ENCODE results near the gene C1orf56. TPM values are rescaled to one million over a fixed set of nuclear protein-coding genes. Genes with fewer than 3 reads are reported as not detected.
"Not testable (repeated sequence)": the region's sequence is repeated elsewhere in the genome, so short reads cannot be mapped to it uniquely, and the experiment has no call there.

Gene C1orf56
- total and polyA plus RNA-seq, 11 donors: 6.3 to 14.2 (median 7.8) TPM

DNA sequence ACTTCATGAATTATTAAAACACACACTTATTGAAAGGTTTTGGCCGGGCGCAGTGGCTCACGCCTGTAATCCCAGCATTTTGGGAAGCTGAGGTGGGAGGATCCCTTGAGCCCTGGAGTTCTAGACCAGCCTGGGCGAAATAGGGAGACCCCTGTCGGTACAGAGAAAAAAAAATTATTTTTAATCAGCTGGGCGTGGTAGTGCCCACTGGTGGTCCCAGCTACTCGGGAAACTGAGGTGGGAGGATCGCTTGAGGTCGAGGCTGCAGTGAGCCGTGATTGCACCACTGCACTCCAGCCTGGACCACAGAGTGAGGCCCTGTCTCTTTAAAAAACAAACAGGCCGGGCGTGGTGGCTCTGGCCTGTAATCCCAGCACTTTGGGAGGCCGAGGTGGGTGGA, 24.7 kb downstream of the C1orf56 start:
- 83 to 86% (median 84%) methylated on average over 13 of the region's 13 CpGs for WGBS, 4 donors
- H3K4me3 ChIP-seq: no peak overlapping the region

DNA sequence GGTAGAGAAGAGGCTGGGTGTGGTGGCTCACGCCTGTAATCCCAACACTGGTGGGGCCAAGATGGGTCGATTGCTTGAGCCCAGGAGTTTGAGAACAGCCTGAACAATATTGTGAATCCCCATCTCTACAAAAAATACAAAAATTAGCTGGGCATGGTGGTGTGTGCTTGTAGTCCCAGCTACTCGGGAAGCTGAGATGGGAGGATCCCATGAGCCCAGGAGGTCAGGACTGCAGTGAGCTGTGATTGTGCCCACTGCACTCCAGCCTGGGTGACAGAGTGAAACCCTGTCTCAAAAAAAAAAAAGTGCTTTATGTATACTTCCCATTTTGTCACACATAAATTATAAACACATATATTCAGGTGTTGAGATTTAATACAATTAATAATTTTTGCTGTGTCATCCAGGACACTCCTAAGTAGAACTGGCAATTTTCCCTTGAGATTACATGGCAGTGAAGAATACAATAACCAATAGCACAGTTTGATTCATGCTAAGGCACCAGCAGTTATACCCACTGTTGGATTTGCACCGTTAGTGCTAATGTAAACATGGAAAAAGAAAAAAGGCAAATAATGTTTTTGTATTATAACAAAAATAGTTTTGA, 38.5 kb downstream of the C1orf56 start:
- 77 to 89% (median 80%) methylated on average over 4 of the region's 4 CpGs for WGBS, 4 donors
- TF ChIP-seq, protein P1, sequence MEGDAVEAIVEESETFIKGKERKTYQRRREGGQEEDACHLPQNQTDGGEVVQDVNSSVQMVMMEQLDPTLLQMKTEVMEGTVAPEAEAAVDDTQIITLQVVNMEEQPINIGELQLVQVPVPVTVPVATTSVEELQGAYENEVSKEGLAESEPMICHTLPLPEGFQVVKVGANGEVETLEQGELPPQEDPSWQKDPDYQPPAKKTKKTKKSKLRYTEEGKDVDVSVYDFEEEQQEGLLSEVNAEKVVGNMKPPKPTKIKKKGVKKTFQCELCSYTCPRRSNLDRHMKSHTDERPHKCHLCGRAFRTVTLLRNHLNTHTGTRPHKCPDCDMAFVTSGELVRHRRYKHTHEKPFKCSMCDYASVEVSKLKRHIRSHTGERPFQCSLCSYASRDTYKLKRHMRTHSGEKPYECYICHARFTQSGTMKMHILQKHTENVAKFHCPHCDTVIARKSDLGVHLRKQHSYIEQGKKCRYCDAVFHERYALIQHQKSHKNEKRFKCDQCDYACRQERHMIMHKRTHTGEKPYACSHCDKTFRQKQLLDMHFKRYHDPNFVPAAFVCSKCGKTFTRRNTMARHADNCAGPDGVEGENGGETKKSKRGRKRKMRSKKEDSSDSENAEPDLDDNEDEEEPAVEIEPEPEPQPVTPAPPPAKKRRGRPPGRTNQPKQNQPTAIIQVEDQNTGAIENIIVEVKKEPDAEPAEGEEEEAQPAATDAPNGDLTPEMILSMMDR (IDR thresholded peaks at IDR 0.05): no peak
- intact Hi-C loops (cut with DNase I): no loop called here
- DNase-seq (no peak), ATAC-seq (no peak)
- Histone ChIP-seq H3K4me3 (no peak overlapping the region), H3K27me3 (no peaks in the 10 kb centered on the region), H3K9me3 (no peaks in the 10 kb centered on the region), H3K4me1 (peaks cover 0 to 3% (median 0%) of the 10 kb centered on the region in 12 donors), H3K27ac (no peak overlapping the region), H3K36me3 (peaks cover 0 to 29% (median 0%) of the 10 kb centered on the region in 9 donors)

More for the DNA sequence above, 24.7 kb downstream of the C1orf56 start:
- Histone ChIP-seq H3K36me3 (peaks cover 0 to 27% (median 7%) of the 10 kb centered on the region in 9 donors), H3K4me1 (peaks cover 0 to 23% (median 10%) of the 10 kb centered on the region in 12 donors), H3K27me3 (no peaks in the 10 kb centered on the region), H3K9me3 (no peaks in the 10 kb centered on the region), H3K27ac (peak overlapping the region in 8 of 12 donors; percentile 17 to 100 (median 99))
- ATAC-seq: no peak
- no peak for DNase-seq
- intact Hi-C loops (cut with DNase I): loop anchor here in 2 of 10 donors (5.0 kb wide), 2 partner anchors 50 to 65 kb away; partner anchors contain the start of genes MINDY1 (in 1 of the 2) and PRUNE1 (in 1 of the 2)
- TF ChIP-seq, protein P1 (IDR thresholded peaks at IDR 0.05): peak in 2 of 12 donors; percentile 1 to 10
- no peak for TF ChIP-seq POLR2A (IDR thresholded peaks at IDR 0.05)

DNA sequence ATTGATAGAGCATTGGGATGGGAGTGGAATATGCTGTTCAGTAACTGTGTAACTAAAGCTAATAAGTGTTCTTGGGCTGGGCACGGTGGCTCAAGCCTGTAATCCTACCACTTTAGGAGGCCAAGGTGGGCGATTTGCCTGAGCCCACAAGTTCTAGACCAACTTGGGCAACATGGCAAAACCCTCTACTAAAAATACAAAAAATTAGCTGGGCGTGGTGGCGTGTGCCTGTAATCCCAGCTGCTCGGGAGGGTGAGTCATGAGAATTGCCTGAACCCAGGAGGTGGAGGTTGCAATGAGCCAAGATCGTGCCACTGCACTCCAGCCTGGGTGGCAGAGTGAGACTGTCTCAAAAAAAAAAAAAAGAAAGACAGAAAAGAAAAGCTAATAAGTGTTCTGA, 49.9 kb downstream of the C1orf56 start:
- ATAC-seq: not testable (repeated sequence)

DNA sequence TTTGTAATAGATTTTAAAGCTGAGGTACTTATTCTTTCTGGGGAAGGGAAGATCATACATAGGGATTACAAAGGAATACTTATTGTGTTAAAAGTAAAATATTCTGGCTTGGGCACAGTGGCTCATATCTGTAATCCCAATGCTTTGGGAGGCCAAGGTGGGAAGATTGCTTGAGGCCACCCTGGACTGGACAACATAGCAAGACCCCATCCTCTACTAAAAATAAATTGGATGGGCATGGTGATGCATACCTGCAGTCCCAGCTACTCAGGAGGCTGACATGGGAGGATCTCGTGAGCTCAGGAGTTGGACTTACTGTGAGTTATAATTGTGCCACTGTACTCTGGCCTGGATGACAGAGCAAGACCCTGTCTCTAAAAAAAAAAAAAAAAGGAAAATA, 50.6 kb downstream of the C1orf56 start:
- intact Hi-C loops (cut with DNase I): loop anchor here in 4 of 10 donors (2.0 to 10.0 kb wide), 3 partner anchors 59 to 157 kb away; partner anchors contain the start of genes PSMD4 (in 2 of the 4) and TNFAIP8L2 (in 2 of the 4)
- no peaks in the 10 kb centered on the region for H3K4me1 ChIP-seq
- no peak overlapping the region for H3K27ac ChIP-seq
- H3K27me3 ChIP-seq: no peaks in the 10 kb centered on the region
- DNase-seq (no peak), ATAC-seq (no peak)
- peaks cover 0 to 4% (median 0%) of the 10 kb centered on the region in 12 donors for H3K9me3 ChIP-seq
- WGBS, 4 donors: 88 to 100% (median 95%) methylated on average over 1 of the region's 1 CpG
- H3K36me3 ChIP-seq: peaks cover 0 to 54% (median 21%) of the 10 kb centered on the region in 9 donors
- H3K4me3 ChIP-seq: no peak overlapping the region
- TF ChIP-seq, protein P1 (IDR thresholded peaks at IDR 0.05): no peak
- no peak for TF ChIP-seq POLR2A (IDR thresholded peaks at IDR 0.05)

More for the DNA sequence above, 49.9 kb downstream of the C1orf56 start:
- H3K27me3 ChIP-seq, H3K27ac ChIP-seq, DNase-seq, H3K4me3 ChIP-seq, H3K4me1 ChIP-seq, H3K9me3 ChIP-seq: not testable (repeated sequence)
- intact Hi-C loops (cut with DNase I): loop anchor here in 2 of 10 donors (5.0 to 10.0 kb wide), 2 partner anchors 155 to 157 kb away; partner anchors contain the start of gene PSMD4 (in 2 of the 2)
- H3K36me3 ChIP-seq: peaks cover 0 to 54% (median 20%) of the 10 kb centered on the region in 9 donors
- 93 to 95% (median 94%) methylated on average over 6 of the region's 6 CpGs for WGBS, 4 donors

Other genes starting within 250 kb of the C1orf56 start
- 10 to 100 TPM in 2 of 9 donors, 1 to 10 TPM in 7; 2.1 to 17.9 (median 6.1) TPM for gene CTSK, start 239.5 kb upstream of the C1orf56 start, total RNA-seq
- 1 to 10 TPM; 2.1 to 2.4 TPM for gene CTSK, start 239.5 kb upstream of the C1orf56 start, polyA plus RNA-seq
- gene ARNT, start 171.2 kb upstream of the C1orf56 start, total RNA-seq: 10 to 100 TPM; 22.2 to 45.0 (median 32.0) TPM
- 10 to 100 TPM; 10.3 to 18.2 TPM for gene ARNT, start 171.2 kb upstream of the C1orf56 start, polyA plus RNA-seq
- gene CTXND2, start 160.6 kb upstream of the C1orf56 start, total RNA-seq: not detected
- gene CTXND2, start 160.6 kb upstream of the C1orf56 start, polyA plus RNA-seq: not detected
- gene SETDB1, start 121.4 kb upstream of the C1orf56 start, total RNA-seq: 10 to 100 TPM; 12.5 to 28.0 (median 17.5) TPM
- gene SETDB1, start 121.4 kb upstream of the C1orf56 start, polyA plus RNA-seq: 10 to 100 TPM; 12.7 to 12.9 TPM
- gene CERS2, start 72.9 kb upstream of the C1orf56 start, total RNA-seq: 100 to 1,000 TPM in 2 of 9 donors, 10 to 100 TPM in 7; 51.7 to 113 (median 76.1) TPM
- 10 to 100 TPM; 72.0 to 94.1 TPM for gene CERS2, start 72.9 kb upstream of the C1orf56 start, polyA plus RNA-seq
- gene ANXA9, start 65.5 kb upstream of the C1orf56 start, total RNA-seq: 1 to 10 TPM in 1 of 9 donors, under 1 TPM in 3, not detected in 5; 0.12 to 2.0 (median 0.35) TPM
- gene ANXA9, start 65.5 kb upstream of the C1orf56 start, polyA plus RNA-seq: under 1 TPM in 1 of 2 donors, not detected in 1; 0.19 TPM
- gene MINDY1, start 40.8 kb upstream of the C1orf56 start, total RNA-seq: 10 to 100 TPM; 37.6 to 98.4 (median 54.2) TPM
- 10 to 100 TPM; 18.5 to 20.4 TPM for gene MINDY1, start 40.8 kb upstream of the C1orf56 start, polyA plus RNA-seq
- gene PRUNE1, start 39.3 kb upstream of the C1orf56 start, total RNA-seq: 10 to 100 TPM; 32.5 to 65.3 (median 42.0) TPM
- gene PRUNE1, start 39.3 kb upstream of the C1orf56 start, polyA plus RNA-seq: 10 to 100 TPM; 15.1 to 22.8 TPM
- gene BNIPL, start 11.2 kb upstream of the C1orf56 start, total RNA-seq: under 1 TPM in 7 of 9 donors, not detected in 2; 0.09 to 0.59 (median 0.38) TPM
- under 1 TPM; 0.07 to 0.65 TPM for gene BNIPL, start 11.2 kb upstream of the C1orf56 start, polyA plus RNA-seq
- gene CDC42SE1, start 11.9 kb downstream of the C1orf56 start, total RNA-seq: 10 to 100 TPM; 21.7 to 65.9 (median 28.2) TPM
- gene CDC42SE1, start 11.9 kb downstream of the C1orf56 start, polyA plus RNA-seq: 10 to 100 TPM; 20.3 to 37.8 TPM
- gene MLLT11, start 12.6 kb downstream of the C1orf56 start, total RNA-seq: 10 to 100 TPM in 7 of 9 donors, 1 to 10 TPM in 2; 4.8 to 54.1 (median 20.5) TPM
- 10 to 100 TPM in 1 of 2 donors, 1 to 10 TPM in 1; 5.4 to 23.4 TPM for gene MLLT11, start 12.6 kb downstream of the C1orf56 start, polyA plus RNA-seq
- 10 to 100 TPM in 8 of 9 donors, 1 to 10 TPM in 1; 5.9 to 15.2 (median 11.7) TPM for gene GABPB2, start 23.0 kb downstream of the C1orf56 start, total RNA-seq
- 1 to 10 TPM; 4.6 to 8.9 TPM for gene GABPB2, start 23.0 kb downstream of the C1orf56 start, polyA plus RNA-seq
- gene SEMA6C, start 98.9 kb downstream of the C1orf56 start, total RNA-seq: 10 to 100 TPM; 36.4 to 97.1 (median 50.8) TPM
- gene SEMA6C, start 98.9 kb downstream of the C1orf56 start, polyA plus RNA-seq: 10 to 100 TPM; 16.4 to 85.0 TPM
- 1 to 10 TPM in 6 of 9 donors, under 1 TPM in 3; 0.49 to 7.9 (median 1.3) TPM for gene TNFAIP8L2, start 108.9 kb downstream of the C1orf56 start, total RNA-seq
- gene TNFAIP8L2, start 108.9 kb downstream of the C1orf56 start, polyA plus RNA-seq: 1 to 10 TPM; 1.6 to 2.0 TPM
- gene LYSMD1, start 118.2 kb downstream of the C1orf56 start, total RNA-seq: 10 to 100 TPM; 10.1 to 26.8 (median 13.0) TPM
- gene LYSMD1, start 118.2 kb downstream of the C1orf56 start, polyA plus RNA-seq: 10 to 100 TPM in 1 of 2 donors, 1 to 10 TPM in 1; 6.8 to 14.7 TPM
- 10 to 100 TPM; 11.5 to 28.4 (median 17.5) TPM for gene SCNM1, start 118.4 kb downstream of the C1orf56 start, total RNA-seq
- 10 to 100 TPM; 33.0 to 44.4 TPM for gene SCNM1, start 118.4 kb downstream of the C1orf56 start, polyA plus RNA-seq
- gene TMOD4, start 128.2 kb downstream of the C1orf56 start, total RNA-seq: under 1 TPM in 3 of 9 donors, not detected in 6; 0.37 to 0.61 (median 0.50) TPM
- gene TMOD4, start 128.2 kb downstream of the C1orf56 start, polyA plus RNA-seq: not detected
- 10 to 100 TPM; 29.6 to 49.1 (median 38.1) TPM for gene VPS72, start 142.4 kb downstream of the C1orf56 start, total RNA-seq
- 10 to 100 TPM; 31.2 to 41.6 TPM for gene VPS72, start 142.4 kb downstream of the C1orf56 start, polyA plus RNA-seq
- 10 to 100 TPM; 28.1 to 48.8 (median 37.0) TPM for gene PIP5K1A, start 150.8 kb downstream of the C1orf56 start, total RNA-seq
- 10 to 100 TPM; 20.5 to 26.1 TPM for gene PIP5K1A, start 150.8 kb downstream of the C1orf56 start, polyA plus RNA-seq
- 100 to 1,000 TPM; 127 to 181 (median 138) TPM for gene PSMD4, start 207.0 kb downstream of the C1orf56 start, total RNA-seq
- 100 to 1,000 TPM; 205 to 231 TPM for gene PSMD4, start 207.0 kb downstream of the C1orf56 start, polyA plus RNA-seq
- 10 to 100 TPM; 10.9 to 30.3 (median 14.3) TPM for gene ZNF687, start 234.5 kb downstream of the C1orf56 start, total RNA-seq
- 10 to 100 TPM in 1 of 2 donors, 1 to 10 TPM in 1; 6.9 to 11.1 TPM for gene ZNF687, start 234.5 kb downstream of the C1orf56 start, polyA plus RNA-seq

Data from heart left ventricle (tissue), 16 donors.